Osteocyte (in vitro differentiated cells): ENCODE data around the gene RIN3. TPM values are rescaled to one million over a fixed set of nuclear protein-coding genes. Genes with fewer than 3 reads are reported as not detected.

ENCODE experiments used
- DNase-seq: peaks from one replicate; pipeline ENCODE4 v3.0.0; 2021; ENCODE audit warnings: mixed read lengths; ENCODE audit not compliant: unreplicated experiment; ENCODE audit errors: extremely low spot score
- H3K27ac Mint-ChIP-seq: one replicate; pipeline ENCODE4 v1.8.0; 2021; ENCODE audit warnings: mild to moderate bottlenecking, mixed read lengths; ENCODE audit not compliant: unreplicated experiment
- H3K27me3 Mint-ChIP-seq: one replicate; pipeline ENCODE4 v1.8.0; 2021; ENCODE audit warnings: mixed read lengths; ENCODE audit not compliant: unreplicated experiment
- H3K36me3 Mint-ChIP-seq: one replicate; pipeline ENCODE4 v1.8.0; 2021; ENCODE audit warnings: mixed read lengths; ENCODE audit not compliant: unreplicated experiment
- H3K4me1 Mint-ChIP-seq: one replicate; pipeline ENCODE4 v1.8.0; 2021; ENCODE audit warnings: mixed read lengths; ENCODE audit not compliant: unreplicated experiment
- H3K4me3 Mint-ChIP-seq: one replicate; pipeline ENCODE4 v1.8.0; 2021; ENCODE audit warnings: mild to moderate bottlenecking, moderate library complexity, mixed read lengths; ENCODE audit not compliant: unreplicated experiment
- H3K9me3 Mint-ChIP-seq: one replicate; pipeline ENCODE4 v1.8.0; 2021; ENCODE audit warnings: mixed read lengths; ENCODE audit not compliant: unreplicated experiment
- total RNA-seq: library from RNA; stranded (reverse); gene quantifications from 2 replicates; pipeline ENCODE4 v1.2.1, GENCODE V29; 2021
- TF ChIP-seq, protein P1 (sequence below): fragments of 200-600 bp; sonication (generic); IDR thresholded peaks from 2 replicates; pipeline ENCODE4 v1.5.0; 2021; ENCODE audit warnings: antibody characterized with exemption, mild to moderate bottlenecking, moderate library complexity

Gene RIN3
- total RNA-seq, 1 donor from 2014 or later = 26.7 TPM

DNA sequence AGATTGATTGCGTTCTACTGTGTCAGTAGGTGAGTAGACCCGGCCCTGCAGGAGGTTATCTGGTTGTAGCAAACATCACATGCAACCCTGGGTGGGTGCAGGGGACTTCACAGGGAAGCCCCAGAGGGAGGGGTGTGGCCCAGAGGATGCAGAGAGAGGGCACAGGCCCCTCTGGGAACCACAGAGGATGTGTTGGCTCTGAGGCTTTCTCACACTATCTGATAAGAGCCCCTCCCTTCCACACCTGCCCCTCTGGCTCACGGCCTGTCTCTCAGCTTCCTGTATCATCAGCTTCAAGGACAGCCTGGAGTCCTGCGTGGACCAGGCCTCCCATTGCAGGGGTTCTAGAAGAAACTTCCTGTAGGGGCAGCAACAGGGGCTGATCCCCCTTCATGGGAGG, 101.9 kb downstream of the RIN3 start:
- DNase-seq = no peak
- H3K27me3 Mint-ChIP-seq = no peaks in the 10 kb centered on the region
- H3K4me3 Mint-ChIP-seq = no peak overlapping the region
- no peaks in the 10 kb centered on the region for H3K9me3 Mint-ChIP-seq
- no peak overlapping the region for H3K27ac Mint-ChIP-seq
- no peaks in the 10 kb centered on the region for H3K4me1 Mint-ChIP-seq
- peaks cover 8% of the 10 kb centered on the region for H3K36me3 Mint-ChIP-seq
- TF ChIP-seq, protein P1, sequence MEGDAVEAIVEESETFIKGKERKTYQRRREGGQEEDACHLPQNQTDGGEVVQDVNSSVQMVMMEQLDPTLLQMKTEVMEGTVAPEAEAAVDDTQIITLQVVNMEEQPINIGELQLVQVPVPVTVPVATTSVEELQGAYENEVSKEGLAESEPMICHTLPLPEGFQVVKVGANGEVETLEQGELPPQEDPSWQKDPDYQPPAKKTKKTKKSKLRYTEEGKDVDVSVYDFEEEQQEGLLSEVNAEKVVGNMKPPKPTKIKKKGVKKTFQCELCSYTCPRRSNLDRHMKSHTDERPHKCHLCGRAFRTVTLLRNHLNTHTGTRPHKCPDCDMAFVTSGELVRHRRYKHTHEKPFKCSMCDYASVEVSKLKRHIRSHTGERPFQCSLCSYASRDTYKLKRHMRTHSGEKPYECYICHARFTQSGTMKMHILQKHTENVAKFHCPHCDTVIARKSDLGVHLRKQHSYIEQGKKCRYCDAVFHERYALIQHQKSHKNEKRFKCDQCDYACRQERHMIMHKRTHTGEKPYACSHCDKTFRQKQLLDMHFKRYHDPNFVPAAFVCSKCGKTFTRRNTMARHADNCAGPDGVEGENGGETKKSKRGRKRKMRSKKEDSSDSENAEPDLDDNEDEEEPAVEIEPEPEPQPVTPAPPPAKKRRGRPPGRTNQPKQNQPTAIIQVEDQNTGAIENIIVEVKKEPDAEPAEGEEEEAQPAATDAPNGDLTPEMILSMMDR = no peak

DNA sequence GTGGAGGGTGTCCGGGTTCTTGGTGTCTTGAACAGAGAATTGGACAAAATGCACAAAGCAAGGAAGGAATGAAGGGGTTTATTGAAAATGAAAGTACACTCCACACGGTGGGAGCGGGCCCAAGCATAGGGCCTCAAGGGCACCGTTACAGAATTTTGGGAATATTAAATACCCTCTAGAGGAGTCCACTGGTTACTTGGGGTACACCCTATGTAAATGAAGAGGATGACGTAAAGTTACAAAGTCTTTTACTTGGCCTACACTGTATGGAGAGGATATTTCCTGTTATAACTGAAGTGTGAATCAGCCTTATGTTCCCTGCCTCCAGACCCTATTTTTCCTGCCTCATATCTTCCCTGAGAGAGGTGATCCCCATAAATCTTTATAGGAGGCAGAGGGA, 102.6 kb downstream of the RIN3 start:
- Mint-ChIP-seq H3K4me1 (no peaks in the 10 kb centered on the region), H3K36me3 (peaks cover 9% of the 10 kb centered on the region), H3K4me3 (no peak overlapping the region), H3K27ac (no peak overlapping the region), H3K9me3 (peaks cover under 1% of the 10 kb centered on the region), H3K27me3 (no peaks in the 10 kb centered on the region)
- TF ChIP-seq, protein P1 = no peak
- no peak for DNase-seq

DNA sequence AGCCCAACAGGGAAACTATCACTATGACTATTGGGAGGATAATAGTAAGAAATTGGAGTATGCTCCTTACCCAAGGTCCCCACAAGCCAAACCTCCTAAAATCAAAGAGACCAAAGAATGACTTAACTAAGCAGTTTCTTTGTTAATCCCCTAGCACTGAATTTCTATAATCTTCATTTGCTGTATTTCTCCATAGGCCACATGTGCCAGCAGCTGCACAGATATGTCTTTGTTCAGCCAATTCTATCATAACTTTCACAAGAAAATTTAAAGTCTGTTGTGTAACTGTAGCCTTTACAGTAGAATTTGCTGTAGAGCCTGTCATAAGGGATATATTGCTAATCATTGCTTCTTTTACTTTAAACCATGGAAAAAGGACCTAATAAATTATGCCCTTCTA, 104.0 kb downstream of the RIN3 start:
- H3K27me3 Mint-ChIP-seq = no peaks in the 10 kb centered on the region
- H3K9me3 Mint-ChIP-seq = peaks cover 15% of the 10 kb centered on the region
- H3K4me3 Mint-ChIP-seq = no peak overlapping the region
- no peak overlapping the region for H3K27ac Mint-ChIP-seq
- no peak for DNase-seq
- TF ChIP-seq, protein P1 = no peak
- peaks cover 15% of the 10 kb centered on the region for H3K36me3 Mint-ChIP-seq
- H3K4me1 Mint-ChIP-seq = no peaks in the 10 kb centered on the region

DNA sequence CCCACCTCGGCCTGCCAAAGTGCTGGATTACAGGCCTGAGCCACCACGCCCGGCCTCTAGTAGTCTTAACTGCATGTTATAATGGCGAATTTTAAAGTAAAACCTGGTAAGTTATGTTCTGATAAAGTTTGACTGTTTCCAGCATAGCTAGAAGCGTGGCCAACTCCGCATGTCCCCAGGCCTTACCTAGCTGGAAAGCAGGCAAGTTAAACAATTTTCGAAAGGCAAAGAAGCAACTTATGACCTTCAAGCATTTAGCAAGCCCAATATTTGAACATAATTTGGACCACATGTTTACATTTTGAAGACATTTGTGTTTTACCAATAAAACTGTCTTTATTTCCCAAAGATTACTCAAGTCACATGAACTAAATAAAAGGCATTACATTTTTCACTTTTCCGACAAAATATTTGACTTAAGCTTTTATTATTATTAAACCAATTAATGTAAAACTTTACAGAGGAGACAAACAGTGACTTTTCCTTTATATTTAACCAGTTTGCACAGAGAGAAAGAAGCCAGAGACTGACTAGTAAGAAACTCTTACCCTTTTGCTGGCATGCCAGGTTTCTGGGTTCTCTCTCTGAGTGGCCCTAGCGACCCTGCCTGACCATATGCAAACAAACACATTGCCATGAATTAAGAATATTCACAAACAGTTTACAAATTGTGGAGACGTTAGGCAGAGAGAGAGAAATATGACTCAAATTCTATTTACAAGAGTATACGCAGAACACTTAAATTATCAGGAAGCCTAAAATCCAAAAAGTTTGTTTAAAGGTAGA, 106.3 kb downstream of the RIN3 start:
- DNase-seq = no peak
- TF ChIP-seq, protein P1 = no peak
- no peaks in the 10 kb centered on the region for H3K27me3 Mint-ChIP-seq
- H3K4me1 Mint-ChIP-seq = peaks cover 5% of the 10 kb centered on the region
- peaks cover 24% of the 10 kb centered on the region for H3K9me3 Mint-ChIP-seq
- H3K4me3 Mint-ChIP-seq = no peak overlapping the region
- peaks cover 20% of the 10 kb centered on the region for H3K36me3 Mint-ChIP-seq
- H3K27ac Mint-ChIP-seq = no peak overlapping the region

DNA sequence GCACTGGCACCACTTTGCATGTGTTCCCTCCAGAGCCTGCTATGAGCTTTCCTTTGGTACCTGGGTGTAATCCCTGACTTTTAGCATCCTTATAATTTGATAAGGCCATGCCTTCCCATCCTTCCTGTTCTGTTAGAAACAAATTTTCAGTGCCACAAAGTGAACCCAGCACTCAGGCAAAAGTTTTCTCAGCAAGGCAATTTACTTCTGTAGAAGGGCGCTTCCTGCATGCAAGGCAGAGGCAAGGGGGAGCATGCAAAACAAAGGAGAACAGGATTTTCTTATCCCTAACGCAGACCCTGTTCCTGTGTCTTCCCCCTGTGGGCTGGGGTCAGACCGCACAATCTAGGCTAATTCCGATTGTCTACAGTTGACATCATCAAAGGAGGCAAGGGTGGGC, 108.7 kb downstream of the RIN3 start:
- DNase-seq = no peak
- Mint-ChIP-seq H3K4me3 (no peak overlapping the region), H3K4me1 (peaks cover 11% of the 10 kb centered on the region), H3K36me3 (peaks cover 25% of the 10 kb centered on the region), H3K27me3 (no peaks in the 10 kb centered on the region), H3K9me3 (peaks cover 27% of the 10 kb centered on the region), H3K27ac (no peak overlapping the region)
- TF ChIP-seq, protein P1 = no peak
